Hepatocyte (in vitro differentiated cells): ENCODE data around the gene TRAPPC3.

Experiments used
- CTCF ChIP-seq: fragments of 200-600 bp; sonication (generic); IDR thresholded peaks from 2 replicates; pipeline ENCODE4 v1.5.1; 2016; ENCODE audit warnings: antibody characterized with exemption, mild to moderate bottlenecking; ENCODE audit not compliant: poor library complexity
- EZH2 ChIP-seq: fragments of 200-600 bp; sonication (generic); IDR thresholded peaks from 2 replicates; pipeline ENCODE4 v1.6.1; 2016; ENCODE audit warnings: antibody characterized with exemption, mild to moderate bottlenecking, borderline replicate concordance

- TF ChIP-seq EZH2 (no peak), CTCF (no peak)
These were observed 38.1 kb downstream of the TRAPPC3 start for GRCh38 chr1:36111151-36111550.
